CD4-positive, alpha-beta T cell treated with Interferon alpha-2 for 1 hour (primary cell): ENCODE measurements around the gene LDB1.
A peak's percentile ranks its signal among the peaks of the same experiment; 100 is the strongest.

ENCODE experiments used
- DNase-seq, 2 donors: peaks; one replicate each; pipeline ENCODE4 v3.0.0-alpha.2; 2020 to 2022

LDB1 gene

GRCh38 chr10:102120142-102120990 is at the start of gene LDB1:
TSS of gene LDB1 (minus strand) at chr10:102120368. CDS start at chr10:102120110, 258 bp downstream.
- peak; percentile 73 to 78 for DNase-seq

- no peak for DNase-seq
Observed at GRCh38 chr10:102167861-102168260, 47.7 kb upstream of the LDB1 start.

GRCh38 chr10:102163342-102163989 is 43.3 kb upstream of the LDB1 start:
- no peak for DNase-seq

GRCh38 chr10:102159831-102160230 is 39.7 kb upstream of the LDB1 start:
- DNase-seq: no peak

- DNase-seq: no peak
Observed at GRCh38 chr10:102159051-102159597, 39.0 kb upstream of the LDB1 start.

- DNase-seq: no peak
Observed at GRCh38 chr10:102157224-102157623, 37.1 kb upstream of the LDB1 start.

- DNase-seq: no peak
Observed at GRCh38 chr10:102154466-102155116, 34.4 kb upstream of the LDB1 start.

GRCh38 chr10:102153093-102153620 is 33.0 kb upstream of the LDB1 start:
- no peak for DNase-seq

- no peak for DNase-seq
Observed at GRCh38 chr10:102152545-102152890, 32.4 kb upstream of the LDB1 start.

GRCh38 chr10:102151774-102152544 is 31.8 kb upstream of the LDB1 start, which contains the start of gene NOLC1:
TSS of gene NOLC1 (plus strand) at chr10:102152389. CDS start at chr10:102152411, 22 bp downstream.
- DNase-seq: peak; percentile 100

GRCh38 chr10:102150970-102151773 is 31.0 kb upstream of the LDB1 start:
- no peak for DNase-seq

- no peak for DNase-seq
Observed at GRCh38 chr10:102148275-102148674, 28.1 kb upstream of the LDB1 start.

GRCh38 chr10:102147561-102147960 is 27.4 kb upstream of the LDB1 start:
- no peak for DNase-seq

GRCh38 chr10:102146971-102147428 is 26.8 kb upstream of the LDB1 start:
- no peak for DNase-seq

- no peak for DNase-seq
Observed at GRCh38 chr10:102141583-102142107, 21.5 kb upstream of the LDB1 start.

- DNase-seq: no peak
Observed at GRCh38 chr10:102140913-102141540, 20.9 kb upstream of the LDB1 start.

GRCh38 chr10:102140218-102140617 is 20.1 kb upstream of the LDB1 start:
- DNase-seq: no peak

GRCh38 chr10:102139281-102140110 is 19.3 kb upstream of the LDB1 start:
- no peak for DNase-seq

- no peak for DNase-seq
Observed at GRCh38 chr10:102135956-102136526, 15.9 kb upstream of the LDB1 start.
